Skeletal muscle cell (primary cell): ENCODE results near the gene H6PD.
A peak's percentile ranks its signal among the peaks of the same experiment; 100 is the strongest.

Experiments used
- DNase-seq: peaks from one replicate; pipeline ENCODE4 v3.0.0-alpha.2; 2010; ENCODE audit warnings: low read depth
- H3K4me3 ChIP-seq: 2 replicates; pipeline ENCODE4 v1.5.1; 2011; ENCODE audit warnings: low read depth, mild to moderate bottlenecking, control low read depth, low read length, moderate library complexity

H6PD gene

DNA sequence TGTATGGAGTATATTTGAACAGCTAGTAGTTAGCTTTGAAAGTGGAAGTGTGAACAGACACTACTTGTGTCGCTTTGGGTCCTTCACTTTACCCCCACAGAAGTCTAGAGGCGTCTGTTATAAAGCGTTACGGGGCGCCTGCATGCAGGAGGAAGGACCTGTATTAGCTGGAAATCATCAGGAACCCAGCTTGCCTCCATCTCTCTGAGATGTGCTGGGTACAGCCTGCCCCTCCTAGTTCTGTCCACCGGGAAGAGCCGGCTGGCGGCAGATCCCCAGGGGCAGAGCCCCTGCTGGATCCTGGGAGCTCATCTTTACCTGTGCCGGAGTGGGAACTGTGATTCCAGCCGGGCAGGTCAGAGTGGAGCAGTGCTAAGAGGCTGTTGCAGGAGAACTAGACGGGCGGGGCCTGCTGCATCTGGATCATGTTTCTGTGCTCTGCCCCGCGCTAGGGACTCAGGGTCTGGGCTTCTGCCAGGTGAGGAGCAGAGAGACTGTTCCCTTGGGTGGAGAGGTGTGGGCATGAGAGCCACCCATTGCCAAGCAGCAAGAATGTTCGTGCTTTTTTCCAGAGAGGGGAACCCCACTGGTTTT lies 35.8 kb downstream of the H6PD start:
- no peak for DNase-seq
- no peak overlapping the region for H3K4me3 ChIP-seq

DNA sequence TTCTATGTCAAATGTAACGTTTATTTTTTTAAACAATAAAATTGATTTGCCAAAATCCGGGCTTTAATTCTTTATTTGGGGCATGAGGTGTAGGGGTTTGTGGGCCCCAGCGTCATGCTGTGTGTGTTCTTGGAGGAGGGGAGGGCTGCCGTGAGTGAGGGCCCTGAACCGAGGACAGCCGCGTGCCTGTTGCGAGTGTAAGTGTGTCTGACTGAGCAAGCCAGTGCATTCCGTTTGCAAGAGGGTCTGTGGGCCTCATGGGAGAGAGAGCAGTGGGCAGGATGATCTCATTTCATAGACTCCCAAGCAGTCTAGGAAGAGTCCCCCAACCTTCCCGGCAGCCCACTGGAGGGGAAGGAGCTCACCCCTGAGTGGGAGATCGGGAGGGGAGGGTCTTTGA lies 36.7 kb downstream of the H6PD start:
- no peak for DNase-seq
- no peak overlapping the region for H3K4me3 ChIP-seq

DNA sequence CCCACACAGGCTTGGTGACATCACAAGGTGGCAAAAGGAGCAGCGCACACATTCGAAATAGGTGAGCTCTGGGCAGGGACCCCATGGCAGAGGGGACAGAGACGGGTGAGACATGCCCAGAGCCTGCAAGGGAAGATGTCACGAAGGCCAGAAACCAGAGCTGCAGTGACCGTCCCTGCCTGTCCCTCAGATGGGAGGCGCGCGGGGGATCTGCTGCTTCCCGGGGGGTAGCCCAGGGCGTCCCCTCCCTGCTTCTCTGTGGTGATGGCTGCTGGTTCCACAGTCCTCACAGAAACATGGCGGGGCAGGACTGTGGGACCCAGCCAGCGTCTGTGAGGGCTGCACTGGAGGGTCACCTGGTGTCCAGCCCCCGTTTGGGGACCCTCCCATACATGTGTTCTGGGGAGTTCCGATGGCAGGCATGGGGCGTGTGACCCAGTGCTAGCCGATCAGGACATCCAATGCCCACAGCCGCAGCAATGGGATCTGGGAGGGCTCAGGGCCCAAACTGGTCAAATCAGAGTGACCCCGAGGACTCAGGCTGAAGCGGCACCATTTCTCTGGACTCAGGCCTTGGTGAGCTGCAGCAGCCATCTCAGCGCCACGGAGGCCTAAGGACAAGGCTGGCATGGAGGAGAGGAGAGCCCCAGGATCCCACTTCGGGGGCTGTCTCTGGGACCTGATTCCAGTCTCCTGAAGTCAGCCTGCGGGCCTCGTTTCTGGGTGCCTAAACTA lies 37.5 kb downstream of the H6PD start:
- no peak overlapping the region for H3K4me3 ChIP-seq
- DNase-seq: no peak

DNA sequence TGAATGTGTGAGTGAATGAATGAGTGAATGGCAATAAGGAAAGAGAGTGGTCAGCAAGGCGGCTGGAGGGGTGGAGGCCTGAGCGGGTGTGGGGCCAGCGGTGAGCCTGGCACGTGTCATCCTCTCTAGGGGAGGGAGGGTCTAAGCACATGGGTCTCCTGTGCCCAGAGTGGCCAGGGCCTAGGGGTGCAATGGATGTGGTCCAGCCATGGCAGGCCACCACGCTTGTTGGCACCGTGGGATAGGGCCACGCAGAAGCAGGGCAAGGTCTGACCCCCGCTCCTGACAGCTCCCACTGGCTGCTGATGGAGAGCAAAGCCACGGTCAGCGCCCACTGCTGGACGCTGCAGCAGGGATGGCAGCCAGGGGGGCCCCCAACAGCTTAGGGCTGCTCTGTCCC lies 38.6 kb downstream of the H6PD start:
- DNase-seq: no peak
- H3K4me3 ChIP-seq: no peak overlapping the region

DNA sequence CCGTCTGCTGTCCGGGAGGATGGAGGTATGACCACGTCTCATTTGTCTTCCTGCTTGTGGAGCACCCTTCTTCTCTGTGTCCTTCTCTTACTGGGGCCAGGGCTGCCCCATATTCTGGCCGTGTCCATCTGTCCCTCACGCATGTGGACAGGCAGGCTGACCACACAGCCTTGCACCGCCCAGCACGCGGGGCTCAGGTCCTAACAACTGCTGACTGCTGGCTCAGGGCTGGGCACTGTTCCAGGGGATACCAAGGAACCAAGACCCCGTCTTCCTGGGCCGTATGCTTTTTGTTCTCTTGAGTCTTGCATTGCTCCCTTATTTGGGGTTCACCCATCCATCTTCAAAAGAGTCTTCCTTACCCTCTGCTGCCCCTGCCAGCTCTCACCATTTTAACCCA lies 40.6 kb downstream of the H6PD start:
- DNase-seq: no peak

DNA sequence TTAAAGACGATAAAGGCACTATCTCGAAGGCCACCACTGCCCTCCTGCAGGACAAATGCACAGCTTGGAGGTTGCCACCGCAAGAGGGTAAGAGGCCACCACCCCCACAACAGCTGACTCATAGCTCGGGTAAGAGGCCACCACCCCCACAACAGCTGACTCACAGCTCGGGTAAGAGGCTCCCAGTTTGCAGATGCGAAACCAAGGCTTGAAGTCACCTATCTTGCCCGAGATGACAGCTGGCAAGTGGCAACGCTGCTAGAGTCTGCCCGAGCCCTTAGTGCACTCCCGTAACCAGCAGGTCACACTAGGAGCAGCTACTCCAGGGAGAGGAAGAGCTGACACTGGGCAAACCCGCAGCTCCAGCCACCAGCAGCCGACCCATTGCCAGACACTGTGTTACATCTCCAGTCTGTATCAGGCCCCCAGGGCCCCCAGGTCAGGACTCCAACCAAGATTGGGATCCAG lies 41.0 kb downstream of the H6PD start:
- H3K4me3 ChIP-seq: no peak overlapping the region

More for the DNA sequence above, 40.6 kb downstream of the H6PD start:
- H3K4me3 ChIP-seq: no peak overlapping the region

DNA sequence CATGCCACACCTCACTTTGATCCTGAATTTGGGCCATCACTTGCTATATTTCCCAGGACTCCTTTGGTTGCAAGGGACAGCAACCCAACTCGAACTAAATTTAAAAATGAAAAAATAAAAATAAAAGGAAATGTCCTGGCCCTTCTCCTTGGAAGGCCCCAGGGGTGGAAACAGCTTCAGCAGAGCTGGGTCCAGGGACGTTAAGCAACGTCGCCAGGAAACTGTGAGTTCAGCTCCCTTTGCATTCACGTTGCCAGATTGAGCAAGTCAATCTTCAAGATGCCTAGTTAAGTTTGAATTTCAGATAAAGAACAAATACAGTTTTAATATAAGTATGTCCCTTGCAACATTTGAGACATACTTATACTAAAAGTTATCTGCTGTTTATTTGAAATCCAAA lies 43.5 kb downstream of the H6PD start:
- DNase-seq: no peak
- H3K4me3 ChIP-seq: no peak overlapping the region

More for the DNA sequence above, 41.0 kb downstream of the H6PD start:
- peak; percentile 68 for DNase-seq

DNA sequence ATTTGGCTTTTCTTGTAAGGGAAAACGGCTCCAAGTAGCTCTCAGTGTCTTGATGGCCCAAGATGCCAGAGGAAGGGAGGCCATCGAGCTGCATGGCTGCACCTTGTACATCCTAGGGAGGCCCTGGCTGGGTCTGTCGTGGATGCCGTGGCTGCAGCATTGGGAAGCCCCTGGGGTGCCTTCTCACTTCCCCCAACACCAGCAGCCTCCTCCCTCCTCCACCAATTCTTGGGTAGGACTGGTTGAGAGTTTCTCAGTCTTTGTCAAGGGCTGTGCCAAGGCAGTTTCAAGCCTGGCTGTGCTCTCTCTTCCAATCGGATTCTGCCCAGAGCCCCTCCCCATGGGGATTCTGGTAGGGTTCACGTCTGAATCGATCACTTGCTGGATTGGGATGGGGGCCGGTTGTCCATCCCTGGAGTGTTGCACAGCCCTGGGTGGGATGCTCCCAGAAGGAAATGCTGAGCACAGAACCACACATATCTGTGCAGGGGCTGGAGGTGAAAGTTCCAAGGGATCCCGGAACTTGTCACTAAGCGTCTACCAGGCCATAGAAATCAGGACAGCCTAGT lies 44.1 kb downstream of the H6PD start:
- no peak for DNase-seq
- no peak overlapping the region for H3K4me3 ChIP-seq

DNA sequence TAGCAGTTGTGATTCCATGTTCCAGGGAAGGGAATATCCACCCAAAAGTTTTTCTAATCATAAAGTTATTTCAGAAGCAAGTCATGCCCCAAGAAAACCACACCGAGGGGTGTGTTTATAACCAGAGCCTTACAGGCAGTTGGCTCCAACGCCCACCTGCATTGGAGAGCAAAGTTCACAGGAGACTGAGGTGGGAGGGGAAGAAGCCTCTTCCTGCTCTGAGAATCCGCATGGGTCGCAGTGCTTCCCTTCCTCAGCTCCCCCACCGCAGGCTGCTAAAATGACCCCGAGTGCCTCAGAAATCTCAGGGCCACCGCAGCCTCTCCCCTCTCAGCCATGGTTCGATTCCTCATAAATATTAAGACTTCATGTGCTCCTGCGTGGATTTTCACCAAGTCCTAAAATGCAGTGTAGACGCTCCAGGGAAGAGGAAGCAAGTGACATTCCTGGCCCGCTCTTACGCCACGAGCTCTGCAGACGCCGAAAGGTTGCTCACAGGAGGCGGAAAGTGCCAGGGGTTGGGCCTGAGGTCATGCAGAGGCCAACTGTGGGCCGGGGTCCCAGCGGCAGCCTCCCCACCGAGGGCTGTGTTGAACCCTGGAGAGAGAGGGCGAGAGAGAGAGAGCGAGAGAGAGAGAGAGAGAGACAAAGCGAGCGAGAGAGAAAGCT lies 44.7 kb downstream of the H6PD start:
- H3K4me3 ChIP-seq: no peak overlapping the region
- no peak for DNase-seq

DNA sequence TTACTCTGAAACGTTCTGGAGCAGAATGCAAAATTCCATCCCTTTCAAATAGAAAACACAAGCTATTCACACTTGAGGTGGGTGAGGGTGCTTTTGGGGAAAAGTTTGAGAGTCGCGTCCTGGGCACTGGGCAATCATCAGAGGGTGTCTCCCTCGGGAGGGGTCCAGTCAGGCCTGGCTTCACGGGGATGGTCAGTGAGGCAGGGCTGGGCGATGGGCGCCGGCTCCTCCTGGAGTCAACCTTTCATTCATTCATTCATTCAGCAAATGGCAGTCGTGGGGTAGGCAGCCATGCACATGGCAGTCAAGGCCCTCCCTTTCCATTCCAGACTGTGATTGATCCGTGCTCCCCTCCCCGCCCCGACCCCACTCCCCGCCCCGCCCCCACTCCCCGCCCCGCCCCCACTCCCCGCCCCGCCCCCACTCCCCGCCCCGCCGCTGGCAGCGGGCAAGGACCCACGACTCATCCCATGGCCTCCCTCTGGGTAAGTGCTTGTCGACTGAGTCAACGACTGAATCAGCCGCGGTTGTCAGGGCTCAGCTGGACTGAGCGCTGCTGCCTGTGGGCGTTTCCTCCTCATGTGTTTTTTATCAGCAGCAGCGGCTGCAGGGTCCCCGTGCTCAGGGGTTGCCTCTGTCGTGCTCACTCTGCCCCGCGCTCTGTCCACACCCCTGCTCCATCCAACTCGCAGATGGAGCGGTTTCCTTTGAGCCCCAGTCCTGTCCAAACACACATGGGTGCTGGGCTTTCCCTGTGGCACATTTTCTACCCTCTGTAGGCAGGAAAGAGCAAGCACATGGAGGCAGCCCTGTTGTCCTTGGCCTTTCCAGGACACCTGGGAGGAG lies 45.7 kb downstream of the H6PD start:
- H3K4me3 ChIP-seq: no peak overlapping the region
- DNase-seq: peak; percentile 85

DNA sequence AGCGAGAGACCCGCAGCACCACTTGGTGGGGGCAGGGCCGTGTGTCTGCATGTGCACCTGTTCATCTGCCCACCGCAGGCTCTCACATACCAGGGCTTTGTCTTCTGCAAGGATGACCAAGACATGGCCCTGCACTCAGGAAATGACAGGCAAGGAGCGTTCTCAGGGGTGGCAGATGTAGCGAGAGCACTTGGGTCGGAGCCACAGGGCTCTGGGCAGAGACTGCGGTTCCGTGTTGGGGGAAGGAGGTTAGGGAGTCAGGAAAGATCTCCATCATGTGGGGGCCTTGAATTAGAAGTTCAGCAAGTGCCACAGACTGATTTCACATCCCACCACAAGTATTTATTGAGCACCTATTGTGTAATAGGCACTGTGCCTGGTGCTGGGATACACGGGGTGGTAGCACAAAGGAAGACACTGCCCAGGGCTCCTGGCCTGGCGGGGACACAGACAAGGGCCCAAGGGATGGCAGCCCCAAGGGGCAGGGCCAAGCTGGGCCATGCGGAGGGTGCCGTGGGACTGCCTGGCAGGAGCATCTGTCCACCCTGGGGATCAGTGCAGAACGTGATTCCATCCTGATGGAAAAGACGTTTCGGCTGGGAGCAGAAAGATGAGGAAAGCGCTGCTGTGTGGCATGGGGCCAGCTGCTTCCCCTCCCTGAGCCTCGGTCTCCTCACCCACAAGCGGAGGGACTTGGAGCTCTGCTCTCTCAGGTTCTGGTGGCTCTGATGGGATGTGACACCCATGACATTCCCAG lies 46.7 kb downstream of the H6PD start:
- H3K4me3 ChIP-seq: no peak overlapping the region
- no peak for DNase-seq

DNA sequence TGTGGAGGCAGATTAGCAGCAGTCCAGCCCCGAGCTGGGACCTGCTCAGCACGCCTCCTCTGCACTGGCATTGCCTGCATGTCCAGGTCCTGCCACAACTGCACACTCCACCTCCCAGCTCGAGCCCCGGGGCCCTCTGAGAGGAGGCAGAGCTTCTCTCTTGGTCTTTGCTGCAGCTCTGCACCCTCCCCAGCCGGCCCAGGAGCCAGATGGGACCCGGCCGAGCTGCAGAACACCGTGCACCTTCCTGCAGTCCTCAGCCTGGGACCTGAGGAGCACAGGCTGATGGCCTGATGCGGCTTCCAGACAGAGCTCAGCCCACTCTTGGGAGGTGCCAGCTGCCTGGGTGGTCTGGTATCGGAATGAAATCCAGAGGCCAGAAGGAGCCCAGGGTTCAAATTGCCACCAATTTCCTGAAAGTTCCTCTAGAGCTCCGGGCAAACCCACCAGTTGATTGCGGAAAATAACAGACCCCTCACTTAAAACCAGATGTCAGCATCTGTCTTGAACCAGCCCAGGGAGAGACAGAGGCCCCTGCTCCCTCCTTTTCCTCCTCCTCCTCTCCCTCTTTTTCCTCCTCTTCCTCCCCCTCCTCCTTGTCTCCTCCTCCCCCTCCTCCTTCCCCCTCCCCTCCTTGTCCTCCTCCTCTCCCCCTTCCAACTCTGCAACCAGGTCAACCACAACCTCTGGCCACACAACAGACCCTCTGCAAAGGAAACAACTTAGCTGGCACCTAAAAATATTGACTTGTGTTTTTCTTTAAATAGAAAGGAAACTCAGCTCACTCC lies 47.5 kb downstream of the H6PD start:
- no peak overlapping the region for H3K4me3 ChIP-seq
- DNase-seq: no peak

DNA sequence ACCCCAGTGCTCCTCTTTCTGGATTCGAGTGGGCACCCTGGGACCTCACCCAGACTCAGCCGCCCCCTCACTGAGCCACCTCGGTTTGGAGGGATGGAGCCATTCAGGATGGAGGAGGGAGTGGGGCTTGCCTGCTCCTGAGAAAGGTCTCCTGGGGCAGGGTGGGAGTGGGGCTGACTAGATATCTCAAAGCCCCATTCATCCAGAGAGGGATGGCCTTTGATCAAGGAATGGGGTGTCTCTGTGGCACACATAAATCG lies 48.1 kb downstream of the H6PD start:
- DNase-seq: no peak
- H3K4me3 ChIP-seq: no peak overlapping the region

DNA sequence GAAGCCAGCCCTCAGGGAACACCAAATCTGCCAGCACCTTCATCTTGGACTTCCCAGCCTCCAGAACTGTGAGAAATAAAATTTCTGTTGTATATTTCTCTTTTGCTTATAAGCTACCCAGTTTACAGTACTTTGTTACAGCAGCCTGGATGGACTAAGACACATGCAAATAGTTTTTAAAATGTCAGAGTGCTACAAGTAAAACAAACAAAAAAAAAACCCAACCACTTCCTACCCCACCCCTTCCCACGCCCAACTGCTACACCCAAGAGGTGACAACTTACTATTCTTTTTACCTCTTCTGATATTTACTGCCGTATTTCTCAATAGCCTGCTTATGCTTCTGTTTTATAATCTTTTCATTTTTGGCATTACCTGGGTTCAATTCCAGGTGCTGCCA lies 49.5 kb downstream of the H6PD start:
- H3K4me3 ChIP-seq: no peak overlapping the region
- DNase-seq: no peak

DNA sequence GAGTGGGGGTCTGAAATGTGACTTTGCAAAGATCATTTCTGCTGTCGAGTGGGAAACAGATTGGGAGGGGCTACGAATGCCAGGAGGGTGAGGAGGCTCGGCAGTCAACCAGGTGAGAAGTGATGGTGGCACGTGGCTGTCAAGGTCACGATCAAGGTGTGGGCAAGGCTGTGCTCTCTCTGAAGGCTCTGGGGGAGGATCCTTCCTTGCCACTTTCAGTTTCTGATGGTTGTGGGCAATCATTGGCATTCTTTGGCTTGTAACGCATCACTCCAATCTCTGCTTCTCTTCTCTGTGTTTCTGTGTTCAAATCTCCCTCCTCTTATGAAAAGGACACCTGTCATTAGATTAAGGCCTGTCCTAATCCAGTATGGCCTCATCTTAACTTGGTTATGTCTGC lies 52.0 kb downstream of the H6PD start:
- DNase-seq: no peak
- no peak overlapping the region for H3K4me3 ChIP-seq

DNA sequence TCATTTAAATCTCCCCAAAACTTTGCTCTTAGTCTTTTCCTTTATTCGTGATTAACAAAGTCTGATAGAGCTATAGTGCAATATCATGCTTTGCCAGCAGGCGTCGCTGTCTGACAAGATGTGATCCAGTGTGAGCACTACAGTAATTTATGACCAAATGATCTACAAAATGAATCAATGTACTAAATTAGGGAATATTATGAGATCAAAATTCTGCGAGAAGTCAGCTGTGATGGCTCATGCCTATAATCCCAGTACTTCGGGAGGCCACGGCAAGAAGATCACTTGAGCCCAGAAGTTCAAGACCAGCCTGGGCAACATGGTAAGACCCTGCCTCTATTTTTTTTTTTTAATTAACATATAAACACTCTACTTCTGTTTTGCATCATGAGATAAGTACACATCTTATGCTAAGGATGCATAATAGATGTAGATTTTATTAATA lies 54.5 kb downstream of the H6PD start:
- H3K4me3 ChIP-seq: no peak overlapping the region
- no peak for DNase-seq

DNA sequence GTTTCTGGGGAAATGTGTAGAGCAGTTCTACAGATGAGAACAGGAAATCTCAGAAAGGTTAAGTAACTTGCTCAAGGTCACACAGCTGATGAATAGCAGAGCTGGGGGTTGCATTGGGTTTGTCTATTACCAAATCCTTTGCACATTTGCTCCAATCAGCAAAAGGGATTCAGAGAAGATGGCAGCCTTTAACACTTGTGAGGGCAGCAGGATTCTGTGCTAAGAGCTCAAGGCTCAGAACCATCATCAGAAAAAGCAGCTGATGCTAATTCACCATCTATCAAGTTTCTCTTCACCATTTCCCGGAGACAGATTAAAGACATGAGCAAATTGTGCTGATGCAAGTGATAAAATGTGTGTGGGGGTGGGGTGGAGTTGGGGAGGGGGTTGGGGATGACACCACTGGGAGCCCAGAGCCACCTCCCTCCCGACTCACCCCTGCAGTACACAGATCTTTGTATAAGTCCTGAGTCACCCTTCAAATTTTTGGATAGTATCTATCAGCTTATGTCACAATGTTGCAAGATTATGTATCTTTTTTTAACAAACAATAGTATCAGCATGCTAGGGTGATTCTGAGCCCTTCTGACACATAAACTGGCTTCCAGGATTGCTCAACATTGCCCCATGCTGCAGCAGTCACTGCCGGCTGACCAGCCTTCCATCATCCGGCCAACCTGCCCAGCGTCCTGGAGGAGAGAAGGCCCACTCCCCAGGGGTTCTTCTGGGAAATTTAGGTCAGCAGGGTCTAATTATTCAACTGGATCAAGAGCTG lies 55.3 kb downstream of the H6PD start:
- peak; percentile 83 for DNase-seq
- H3K4me3 ChIP-seq: no peak overlapping the region

DNA sequence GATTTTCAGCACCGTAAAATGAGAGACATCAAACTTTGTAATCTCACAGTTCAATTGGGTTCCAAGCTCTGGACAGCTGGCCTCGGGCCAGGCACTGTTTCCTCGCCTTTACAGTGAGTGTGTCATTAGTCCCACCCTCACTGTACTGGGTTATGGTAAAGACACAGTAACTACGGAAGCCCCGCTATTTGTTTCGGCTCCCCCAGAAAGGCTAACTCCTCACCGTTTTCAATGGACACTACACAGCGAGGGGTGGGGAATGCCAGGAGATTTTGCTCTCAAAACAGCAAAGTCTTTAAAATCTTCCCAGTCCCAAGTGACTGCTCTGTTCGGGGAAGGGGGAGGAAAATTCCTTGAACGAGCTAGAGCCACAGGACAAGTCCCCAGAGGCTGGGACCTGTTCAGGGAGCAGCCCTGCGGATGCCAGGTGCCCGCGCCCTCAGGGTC lies 57.4 kb downstream of the H6PD start:
- no peak for DNase-seq

More for the DNA sequence above, 57.4 kb downstream of the H6PD start:
- H3K4me3 ChIP-seq: peak overlapping the region; percentile 74
